GM18508 (cell line): Measurements from ENCODE around the gene SLC26A1.

Experiments used
- ATAC-seq: cut with Tn5 transposase; IDR thresholded peaks from one replicate; pipeline ENCODE4 v1.9.1; 2021; ENCODE audit warnings: moderate number of reproducible peaks; ENCODE audit not compliant: insufficient read depth, unreplicated experiment

The SLC26A1 gene

GRCh38 chr4:1014291-1015167, 21.3 kb upstream of the SLC26A1 start:
- ATAC-seq, result no peak

GRCh38 chr4:1013225-1014073, 20.2 kb upstream of the SLC26A1 start:
- no peak for ATAC-seq

GRCh38 chr4:1012034-1012739, 19.0 kb upstream of the SLC26A1 start:
- no peak for ATAC-seq

- no peak for ATAC-seq
Observed at GRCh38 chr4:1011666-1012033, 18.4 kb upstream of the SLC26A1 start.

- ATAC-seq, result no peak
Observed at GRCh38 chr4:1011022-1011665, 17.9 kb upstream of the SLC26A1 start, which contains the start of gene FGFRL1. FGFRL1 (plus strand) TSS chr4:1011626; CDS start chr4:1012486, 860 bp downstream.

- ATAC-seq, result no peak
Observed at GRCh38 chr4:1010395-1011021, 17.3 kb upstream of the SLC26A1 start.

- no peak for ATAC-seq
Observed at GRCh38 chr4:1009542-1010394, 16.6 kb upstream of the SLC26A1 start.

GRCh38 chr4:1008840-1009541, 15.8 kb upstream of the SLC26A1 start:
- ATAC-seq, result no peak

GRCh38 chr4:1006856-1007255, 13.7 kb upstream of the SLC26A1 start:
- no peak for ATAC-seq

- no peak for ATAC-seq
Observed at GRCh38 chr4:1004557-1005485, 11.6 kb upstream of the SLC26A1 start.

GRCh38 chr4:1004071-1004418, 10.8 kb upstream of the SLC26A1 start:
- ATAC-seq, result no peak

- ATAC-seq, result no peak
Observed at GRCh38 chr4:1003271-1004070, 10.3 kb upstream of the SLC26A1 start.

GRCh38 chr4:1002631-1003251, 9.5 kb upstream of the SLC26A1 start:
- ATAC-seq, result no peak

GRCh38 chr4:1002131-1002630, 9.0 kb upstream of the SLC26A1 start:
- ATAC-seq, result no peak

GRCh38 chr4:1001561-1002130, 8.4 kb upstream of the SLC26A1 start:
- ATAC-seq, result no peak
